A549 (cell line): Measurements from ENCODE around the gene SNRNP70. TPM values are rescaled to one million over a fixed set of nuclear protein-coding genes. Genes with fewer than 3 reads are reported as not detected.

ENCODE experiments used
- EHF ChIP-seq: fragments of 250-450 bp; sonication (Bioruptor Pico); IDR thresholded peaks from 2 replicates; pipeline ENCODE4 v1.5.0; 2020; ENCODE audit warnings: mild to moderate bottlenecking
- ESRRA ChIP-seq: fragments of 150-350 bp; IDR thresholded peaks from 2 replicates; pipeline ENCODE4 v1.6.1; 2014; ENCODE audit warnings: mild to moderate bottlenecking, low read length, borderline replicate concordance
- GATA3 ChIP-seq: IDR thresholded peaks from 2 replicates; pipeline ENCODE4 v1.6.1; 2012; ENCODE audit warnings: borderline replicate concordance
- HES2 ChIP-seq: fragments of >200 bp; sonication (Bioruptor Twin); formaldehyde crosslinking; IDR thresholded peaks from 2 replicates; pipeline ENCODE4 v1.6.1; 2016
- HEYL ChIP-seq: fragments of 250-450 bp; sonication (Bioruptor Pico); IDR thresholded peaks from 2 replicates; pipeline ENCODE4 v1.8.0; 2021; ENCODE audit warnings: mild to moderate bottlenecking, moderate library complexity
- HOXA7 ChIP-seq: fragments of 250-450 bp; sonication (Bioruptor Pico); IDR thresholded peaks from 2 replicates; pipeline ENCODE4 v1.5.0; 2020; ENCODE audit warnings: mild to moderate bottlenecking, moderate library complexity
- JUN ChIP-seq, 2 experiments: fragments of >200 bp; sonication (Bioruptor Twin); formaldehyde crosslinking; IDR thresholded peaks; 2 replicates in 1 of 2; 3 replicates in 1 of 2; pipeline ENCODE4 v1.6.1; 2016 to 2017
- KDM1A ChIP-seq: fragments of 200-600 bp; sonication (generic); IDR thresholded peaks from 2 replicates; pipeline ENCODE4 v1.6.1; 2016; ENCODE audit warnings: low read depth, mild to moderate bottlenecking
- KDM5A ChIP-seq: fragments of 200-600 bp; sonication (generic); IDR thresholded peaks from 2 replicates; pipeline ENCODE4 v1.6.1; 2016; ENCODE audit warnings: antibody characterized with exemption, mild to moderate bottlenecking
- MAX ChIP-seq: IDR thresholded peaks from 2 replicates; pipeline ENCODE4 v1.6.1; 2012
- MAZ ChIP-seq: fragments of 150-350 bp; IDR thresholded peaks from 2 replicates; pipeline ENCODE4 v1.6.1; 2014; ENCODE audit warnings: antibody characterized with exemption, low read depth, low read length, borderline replicate concordance
- MYC ChIP-seq: IDR thresholded peaks from 2 replicates; pipeline ENCODE4 v1.6.1; 2012; ENCODE audit warnings: mild to moderate bottlenecking, inconsistent platforms, low read length, improper control_type of control experiment, borderline replicate concordance
- NPAS2 ChIP-seq: fragments of 250-450 bp; sonication (Bioruptor Pico); IDR thresholded peaks from 2 replicates; pipeline ENCODE4 v1.8.0; 2022; ENCODE audit warnings: mild to moderate bottlenecking, moderate library complexity, borderline replicate concordance
- NR3C1 ChIP-seq: fragments of >200 bp; sonication (Bioruptor Twin); formaldehyde crosslinking; IDR thresholded peaks from 3 replicates; pipeline ENCODE4 v1.6.1; 2017
- PBX3 ChIP-seq: IDR thresholded peaks from 2 replicates; pipeline ENCODE4 v1.6.1; 2012
- POLR2AphosphoS2 ChIP-seq: conservative IDR thresholded peaks from 2 replicates; pipeline ENCODE4 v1.6.1; 2012; ENCODE audit warnings: low read length, improper control_type of control experiment, inconsistent platforms
- RCOR1 ChIP-seq: fragments of 150-350 bp; IDR thresholded peaks from 2 replicates; pipeline ENCODE4 v1.6.1; 2014; ENCODE audit warnings: antibody characterized with exemption, low read length, low read depth
- REST ChIP-seq: fragments of 200-600 bp; sonication (generic); IDR thresholded peaks from 2 replicates; pipeline ENCODE4 v1.6.1; 2016; ENCODE audit warnings: antibody characterized with exemption, mild to moderate bottlenecking, moderate library complexity
- RFX5 ChIP-seq: fragments of 450-650 bp; IDR thresholded peaks from 2 replicates; pipeline ENCODE4 v1.7.1; 2014; ENCODE audit warnings: antibody characterized with exemption, mild to moderate bottlenecking, moderate library complexity
- RNF2 ChIP-seq: fragments of 200-600 bp; sonication (generic); IDR thresholded peaks from 2 replicates; pipeline ENCODE4 v1.6.1; 2016; ENCODE audit warnings: low read depth, mild to moderate bottlenecking, antibody characterized with exemption, moderate library complexity, borderline replicate concordance
- SMC3 ChIP-seq: fragments of >200 bp; sonication (Bioruptor Twin); formaldehyde crosslinking; IDR thresholded peaks from 3 replicates; pipeline ENCODE4 v1.6.1; 2018; ENCODE audit warnings: inconsistent platforms
- TFCP2L1 ChIP-seq: fragments of 250-450 bp; sonication (Bioruptor Pico); IDR thresholded peaks from 2 replicates; pipeline ENCODE4 v1.5.0; 2021; ENCODE audit warnings: mild to moderate bottlenecking
- TP53 ChIP-seq: fragments of 250-450 bp; sonication (Bioruptor Pico); IDR thresholded peaks from 2 replicates; pipeline ENCODE4 v1.5.0; 2021; ENCODE audit warnings: mild to moderate bottlenecking, moderate library complexity
- ZC3H11A ChIP-seq: fragments of 450-650 bp; IDR thresholded peaks from 2 replicates; pipeline ENCODE4 v1.6.1; 2014; ENCODE audit warnings: antibody characterized with exemption, mild to moderate bottlenecking
- ZNF302 ChIP-seq: fragments of 250-450 bp; sonication (Bioruptor Pico); IDR thresholded peaks from 2 replicates; pipeline ENCODE4 v1.9.0; 2021; ENCODE audit warnings: inconsistent platforms, mild to moderate bottlenecking, moderate library complexity
- polyA plus RNA-seq, 4 experiments: library from polyadenylated mRNA; depleted of rRNA in 3 of 4; stranded (reverse); fragments of >200 nt; fragmentation: RNase III in 1 of 4; extraction: RNeasy Plus Mini Kit Qiagen cat#74134 plus additional on column Dnase treatment in 1 of 4; gene quantifications; 2 replicates in 3 of 4; 3 replicates in 1 of 4; pipeline ENCODE4 v1.2.3, GENCODE V29; 2011 to 2017

Gene SNRNP70
- polyA plus RNA-seq, 2 of the 4 experiments (the other 2 are of a cell fraction) = 214 to 350 TPM

- TF ChIP-seq ZNF302 (CRISPR knock-in tag) = peak; percentile 90
- no peak for TF ChIP-seq POLR2AphosphoS2
- peak; percentile 98; the same call in 1 of the 2 replicates for TF ChIP-seq RNF2
- peak; percentile 95 for TF ChIP-seq TP53
- peak; percentile 90; the same call in 1 of the 2 replicates for TF ChIP-seq EHF
- TF ChIP-seq HES2 = no peak
- no peak; the same call in 1 of the 2 replicates for TF ChIP-seq GATA3
- TF ChIP-seq NR3C1 = no peak
- TF ChIP-seq PBX3 = no peak
- TF ChIP-seq RCOR1 = no peak
- no peak for TF ChIP-seq REST
- peak; percentile 85; the same call in 1 of the 2 replicates for TF ChIP-seq HEYL (CRISPR knock-in tag)
- no peak; the same call in 1 of the 2 replicates for TF ChIP-seq HOXA7
- no peak for TF ChIP-seq KDM5A
- no peak for TF ChIP-seq KDM1A
- peak; percentile 82; the same call in 1 of the 2 replicates for TF ChIP-seq TFCP2L1 (CRISPR knock-in tag)
- peak; percentile 100 for TF ChIP-seq MAX
- no peak; the same call in 1 of the 2 replicates for TF ChIP-seq MAZ
- TF ChIP-seq SMC3 = no peak
- TF ChIP-seq NPAS2 (CRISPR knock-in tag) = peak; percentile 61; the same call in 1 of the 2 replicates
- TF ChIP-seq RFX5 = peak; percentile 62; the same call in 1 of the 2 replicates
- TF ChIP-seq ESRRA = no peak
- TF ChIP-seq JUN (IDR thresholded peaks at IDR 0.05) = peak in 1 of 2 experiments; percentile 54; a peak in 1 of 5 replicates
- peak; percentile 70; the same call in 1 of the 2 replicates for TF ChIP-seq MYC
- TF ChIP-seq ZC3H11A = peak; percentile 16; the same call in 1 of the 2 replicates
Observed at GRCh38 chr19:49127674-49128544, 42.7 kb downstream of the SNRNP70 start (continued).
